GM12891 (cell line): ENCODE data around the gene CYP4F8.

Experiments
- POLR2A ChIP-seq: IDR thresholded peaks from 2 replicates; pipeline ENCODE4 v1.6.1; 2011; ENCODE audit warnings: low read depth, low read length, control low read depth
- POLR2AphosphoS5 ChIP-seq: IDR thresholded peaks from 2 replicates; pipeline ENCODE4 v1.6.1; 2011; ENCODE audit warnings: low read depth, low read length, control low read depth
- POU2F2 ChIP-seq: IDR thresholded peaks from 2 replicates; pipeline ENCODE4 v1.6.1; 2011; ENCODE audit warnings: low read depth, mild to moderate bottlenecking, control low read depth, low read length, moderate library complexity
- SPI1 ChIP-seq: IDR thresholded peaks from 2 replicates; pipeline ENCODE4 v1.6.1; 2011; ENCODE audit warnings: low read depth, low read length, control low read depth
- TAF1 ChIP-seq: IDR thresholded peaks from 2 replicates; pipeline ENCODE4 v1.6.1; 2011; ENCODE audit warnings: low read depth, low read length, control low read depth

DNA sequence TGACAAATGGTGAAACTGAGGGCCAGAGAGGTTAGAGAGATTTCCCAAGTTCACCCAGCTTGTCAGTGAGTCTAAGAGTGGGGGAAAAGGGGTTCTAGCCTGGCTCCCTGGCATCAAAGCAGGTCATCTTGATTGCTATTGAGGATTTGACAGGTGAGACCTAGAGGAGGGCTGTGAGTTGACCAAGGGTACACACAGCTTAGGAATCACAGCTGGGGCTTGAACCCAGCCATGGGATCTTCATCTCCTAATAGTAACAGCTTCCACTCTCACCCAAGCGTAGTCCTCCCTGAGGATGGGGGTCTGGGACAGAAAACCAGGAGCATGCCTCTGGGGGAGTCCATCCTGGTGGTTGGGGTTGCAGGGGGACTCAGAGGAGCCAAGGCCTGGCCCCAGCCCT lies 6.8 kb downstream of the CYP4F8 start:
- TF ChIP-seq TAF1 (no peak), POLR2A (no peak), POLR2AphosphoS5 (no peak), POU2F2 (no peak), SPI1 (no peak)
